Mononuclear cell (primary cell): ENCODE results near the gene MADCAM1. TPM values are rescaled to one million over a fixed set of nuclear protein-coding genes. Genes with fewer than 3 reads are reported as not detected.
A peak's percentile ranks its signal among the peaks of the same experiment; 100 is the strongest.

Experiments
- H3K27me3 ChIP-seq: 2 replicates; pipeline ENCODE4 v1.6.0; 2011; ENCODE audit warnings: low read length, control low read depth; ENCODE audit not compliant: insufficient read depth
- H3K4me1 ChIP-seq: 2 replicates; pipeline ENCODE4 v1.5.1; 2011; ENCODE audit warnings: mild to moderate bottlenecking, low read length, control low read depth; ENCODE audit not compliant: insufficient read depth
- H3K4me3 ChIP-seq: 2 replicates; pipeline ENCODE4 v1.5.1; 2011; ENCODE audit warnings: mild to moderate bottlenecking, low read length, moderate library complexity
- H3K9me3 ChIP-seq: 2 replicates; pipeline ENCODE4 v1.5.1; 2011; ENCODE audit warnings: low read depth, mild to moderate bottlenecking, control low read depth, low read length
- total RNA-seq: library from RNA; depleted of rRNA; stranded (reverse); fragments of >200 nt; gene quantifications from one replicate; pipeline ENCODE4 v1.2.3, GENCODE V29; 2012

MADCAM1 gene
- total RNA-seq, 1 donor = not detected

DNA sequence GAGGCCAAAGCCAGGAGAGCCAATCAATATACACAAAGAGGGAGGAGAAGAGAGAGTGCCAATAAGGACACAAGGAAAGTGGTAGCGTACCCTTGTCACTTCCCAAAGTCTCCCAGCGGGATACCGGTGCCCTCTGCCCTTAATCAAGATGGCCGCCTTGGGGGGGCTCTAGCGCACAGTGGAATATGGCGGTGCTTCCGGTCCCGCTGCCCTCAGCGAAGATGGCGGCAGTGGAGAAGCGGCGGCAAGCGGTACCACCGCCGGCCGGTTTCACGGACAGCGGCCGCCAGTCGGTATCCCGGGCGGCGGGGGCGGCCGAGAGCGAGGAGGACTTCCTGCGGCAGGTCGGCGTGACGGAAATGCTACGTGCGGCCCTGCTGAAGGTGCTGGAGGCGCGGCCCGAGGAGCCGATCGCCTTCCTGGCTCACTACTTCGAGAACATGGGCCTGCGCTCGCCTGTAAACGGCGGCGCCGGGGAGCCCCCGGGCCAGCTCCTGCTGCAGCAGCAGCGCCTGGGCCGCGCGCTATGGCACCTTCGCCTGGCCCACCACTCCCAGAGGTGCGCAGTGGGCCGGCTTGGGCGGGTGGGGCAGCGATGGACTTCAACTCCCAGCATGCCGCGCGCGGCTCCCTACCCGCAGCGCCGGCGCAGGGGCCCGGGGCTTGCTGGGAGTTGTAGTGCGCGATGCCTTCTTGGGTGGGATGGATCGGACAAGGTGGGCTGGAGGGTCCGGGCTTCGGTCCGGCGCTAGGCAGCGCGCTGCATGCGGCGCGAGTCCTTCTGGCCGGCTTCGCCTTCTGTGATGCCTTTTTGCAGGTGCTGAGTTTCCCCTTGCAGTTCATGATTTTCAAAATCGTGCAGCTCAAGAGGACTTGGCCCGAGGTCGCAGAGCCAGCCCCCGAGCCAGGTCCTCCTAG is 11.3 kb downstream of the MADCAM1 start, which contains the start of gene TPGS1:
Gene TPGS1, plus strand, starts transcription at position 212 of the 918 bp plus-strand sequence. Its CDS starts 10 bp downstream, at position 222.
- no peaks in the 10 kb centered on the region for H3K27me3 ChIP-seq
- H3K4me3 ChIP-seq = peak within 1 kb of the TSS; percentile 96
- peaks cover 61% of the 10 kb centered on the region for H3K4me1 ChIP-seq
- no peaks in the 10 kb centered on the region for H3K9me3 ChIP-seq

DNA sequence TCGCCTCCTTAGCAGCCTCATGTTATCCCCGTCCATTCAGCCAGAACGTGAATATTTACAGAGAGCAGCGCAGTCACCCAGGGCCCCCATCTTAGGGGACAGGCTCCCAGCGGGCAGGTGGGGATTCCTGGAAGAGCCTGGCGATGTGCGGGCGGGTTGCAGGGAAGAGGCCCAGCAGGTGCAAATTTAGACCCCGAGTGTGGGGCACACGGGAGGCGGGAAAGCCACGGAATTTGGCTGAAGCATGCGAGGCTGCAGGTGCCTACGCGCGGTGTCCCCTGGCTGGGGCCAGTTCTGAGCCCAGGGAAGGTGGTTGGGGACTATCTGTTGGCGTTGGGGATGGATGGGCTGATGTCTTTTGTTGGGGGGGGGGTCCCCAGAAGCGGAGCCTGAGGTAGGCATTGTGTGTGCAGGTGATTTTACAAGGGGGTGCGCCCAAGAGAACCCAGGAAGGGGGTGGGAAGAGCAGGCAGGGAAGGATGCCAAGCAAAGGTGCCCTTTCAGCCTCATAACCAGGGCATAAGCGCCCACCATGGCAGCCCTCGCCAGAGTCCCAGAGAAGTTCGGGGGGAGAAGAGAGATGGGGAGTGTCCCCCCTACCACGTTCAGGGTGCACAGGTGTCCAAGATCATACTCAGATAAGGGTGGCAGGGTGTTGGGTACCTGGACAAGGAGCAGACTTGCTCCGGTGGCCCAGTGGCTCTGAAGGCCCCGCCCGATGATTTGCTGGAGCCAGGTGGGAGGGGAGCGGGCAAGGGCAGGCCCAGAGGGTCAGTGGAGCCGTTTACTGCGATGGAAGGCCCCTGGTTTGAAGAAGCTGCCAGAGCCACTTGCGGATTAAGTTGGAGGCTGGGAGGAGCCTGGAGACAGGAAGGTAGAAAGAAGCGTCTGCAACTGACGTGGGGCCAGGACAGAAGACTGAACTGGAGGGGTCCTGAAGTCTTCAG is 12.2 kb downstream of the MADCAM1 start:
- H3K27me3 ChIP-seq = no peaks in the 10 kb centered on the region
- peak overlapping the region; percentile 96 for H3K4me3 ChIP-seq
- H3K9me3 ChIP-seq = no peaks in the 10 kb centered on the region
- peaks cover 60% of the 10 kb centered on the region for H3K4me1 ChIP-seq

DNA sequence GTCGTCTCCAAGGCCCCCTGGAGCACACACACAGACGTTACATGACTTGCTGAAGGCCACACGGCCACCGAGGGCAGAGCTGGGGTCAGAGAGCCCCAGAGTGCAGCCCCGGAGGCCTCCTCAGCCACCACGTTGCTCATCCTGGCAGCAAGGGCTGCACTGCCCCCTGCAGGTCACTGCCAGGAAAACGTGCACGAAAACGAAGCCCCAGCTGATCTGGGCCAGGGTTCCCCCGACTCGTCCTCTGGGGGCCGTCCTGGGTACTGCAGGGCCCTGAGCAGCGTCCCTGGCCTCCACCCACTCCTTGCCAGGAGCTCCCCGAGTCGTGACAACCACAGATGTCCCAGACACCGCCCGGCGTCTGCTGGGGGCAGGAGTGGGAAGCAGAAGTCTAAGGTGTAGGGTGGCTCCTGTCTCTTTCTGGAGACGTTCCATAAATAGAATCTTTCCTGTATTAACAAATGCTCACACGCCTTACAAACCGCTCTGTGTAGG is 14.4 kb downstream of the MADCAM1 start:
- Histone ChIP-seq H3K9me3 (no peaks in the 10 kb centered on the region), H3K27me3 (no peaks in the 10 kb centered on the region), H3K4me1 (peaks cover 58% of the 10 kb centered on the region), H3K4me3 (peak overlapping the region; percentile 15)

DNA sequence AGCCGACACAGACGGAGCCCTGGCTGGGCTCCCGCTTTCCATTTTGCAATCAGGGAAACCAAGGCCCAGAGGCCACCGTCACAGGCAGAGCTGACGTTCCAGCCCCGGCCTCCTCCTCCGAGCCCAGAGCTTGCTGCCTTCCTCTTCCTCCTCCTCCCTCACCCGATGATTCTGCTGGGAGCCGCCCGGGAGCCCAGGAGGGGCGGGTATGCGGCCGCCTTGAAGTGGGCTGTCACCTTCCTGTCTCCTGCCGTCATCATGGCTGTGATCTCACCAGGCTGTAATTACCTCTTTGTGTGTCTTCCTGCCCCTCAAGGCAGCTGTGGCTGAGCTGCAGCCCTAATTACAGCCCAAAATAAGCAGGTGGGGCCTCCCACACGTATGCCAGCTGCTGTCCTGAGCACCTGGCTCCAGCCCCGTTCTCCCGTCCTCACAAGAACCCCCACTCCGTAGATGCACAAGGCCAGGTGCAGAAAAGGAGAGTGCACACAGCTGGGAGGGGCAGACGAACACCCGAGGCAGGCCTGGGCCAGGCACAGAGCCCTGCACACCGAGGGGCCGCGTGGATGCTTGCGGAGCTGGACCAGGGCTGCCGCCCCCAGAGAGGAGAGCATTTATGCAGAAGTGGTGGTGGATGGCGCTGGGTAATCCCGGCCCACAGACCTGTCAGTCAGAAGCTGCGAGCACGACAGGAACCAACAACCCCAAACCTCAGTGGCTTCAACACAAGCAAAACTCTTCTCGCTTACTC is 15.0 kb downstream of the MADCAM1 start:
- Histone ChIP-seq H3K9me3 (no peaks in the 10 kb centered on the region), H3K4me1 (peaks cover 52% of the 10 kb centered on the region), H3K27me3 (no peaks in the 10 kb centered on the region), H3K4me3 (peak overlapping the region; percentile 15)

DNA sequence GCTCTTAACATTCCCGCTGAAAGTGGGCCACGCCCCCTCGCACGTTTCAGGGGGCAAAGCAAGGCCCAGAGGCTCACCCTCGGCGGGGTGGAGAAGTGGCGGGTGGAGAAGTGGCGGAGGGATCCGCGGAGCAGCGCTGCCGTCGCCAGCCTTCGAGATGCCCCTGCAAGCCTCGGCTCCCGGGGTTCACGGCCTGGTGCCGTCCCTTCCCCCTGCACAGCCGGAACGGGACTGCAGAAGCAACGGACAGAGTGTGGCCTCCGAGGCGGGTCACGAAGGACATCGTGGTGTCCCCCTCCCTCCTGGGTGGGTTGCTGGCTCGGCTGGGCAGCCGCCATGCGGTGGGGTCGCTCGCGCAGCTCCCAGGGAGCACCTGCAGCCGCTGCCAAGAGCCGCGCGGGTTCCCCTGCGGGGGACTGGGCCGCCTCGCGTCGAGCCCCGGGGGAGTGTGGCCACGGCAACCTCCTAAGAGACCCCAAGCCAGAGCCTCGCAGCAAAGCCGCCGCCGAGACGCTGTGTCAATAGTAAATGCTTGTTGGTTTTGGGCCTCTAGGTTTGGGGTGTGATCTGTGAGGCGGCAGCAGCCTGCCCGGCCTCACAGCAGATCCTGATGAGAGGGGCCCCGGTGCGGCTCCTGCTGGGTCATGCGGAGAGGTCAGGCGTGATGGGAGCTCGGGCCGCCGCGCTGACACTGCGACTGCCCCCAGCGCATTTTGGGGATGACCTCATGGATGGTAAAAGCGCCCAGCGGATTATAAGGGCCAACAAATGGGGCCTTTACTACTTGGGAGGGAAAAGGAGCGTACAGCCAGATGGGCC is 16.5 kb downstream of the MADCAM1 start:
- no peak overlapping the region for H3K4me3 ChIP-seq
- H3K27me3 ChIP-seq = no peaks in the 10 kb centered on the region
- H3K4me1 ChIP-seq = peaks cover 49% of the 10 kb centered on the region
- H3K9me3 ChIP-seq = no peaks in the 10 kb centered on the region

DNA sequence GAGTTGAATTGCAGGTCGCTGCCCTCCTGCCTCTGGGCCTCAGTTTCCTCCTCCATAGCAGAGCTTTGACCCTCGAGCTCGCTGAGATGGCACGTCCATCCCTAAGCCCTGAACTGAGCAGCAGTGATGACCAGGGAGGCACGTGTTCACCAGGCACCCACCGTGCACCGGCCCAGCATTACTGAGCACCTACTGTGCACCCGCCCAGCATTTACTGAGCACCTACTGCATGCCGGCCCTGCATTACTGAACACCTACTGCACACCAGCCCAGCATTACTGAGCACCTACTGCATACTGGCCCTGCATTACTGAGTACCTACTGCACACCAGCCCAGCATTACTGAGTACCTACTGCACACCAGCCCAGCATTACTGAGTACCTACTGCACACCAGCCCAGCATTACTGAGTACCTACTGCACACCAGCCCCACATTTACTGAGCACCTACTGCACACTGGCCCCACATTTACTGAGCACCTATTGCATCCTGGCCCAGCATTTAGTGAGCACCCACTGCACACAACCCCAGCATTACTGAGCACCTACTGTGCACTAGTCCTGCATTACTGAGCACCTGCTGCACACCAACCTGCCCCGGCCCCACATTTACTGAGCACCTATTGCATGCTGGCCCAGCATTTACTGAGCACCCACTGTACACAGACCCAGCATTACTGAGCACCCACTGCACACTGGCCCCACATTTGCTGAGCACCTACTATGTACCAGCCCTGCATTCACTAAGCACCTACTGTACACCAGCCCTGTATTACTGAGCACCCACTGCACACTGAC is 17.3 kb downstream of the MADCAM1 start:
- Histone ChIP-seq H3K4me3 (no peak overlapping the region), H3K27me3 (no peaks in the 10 kb centered on the region), H3K9me3 (no peaks in the 10 kb centered on the region), H3K4me1 (peaks cover 41% of the 10 kb centered on the region)

DNA sequence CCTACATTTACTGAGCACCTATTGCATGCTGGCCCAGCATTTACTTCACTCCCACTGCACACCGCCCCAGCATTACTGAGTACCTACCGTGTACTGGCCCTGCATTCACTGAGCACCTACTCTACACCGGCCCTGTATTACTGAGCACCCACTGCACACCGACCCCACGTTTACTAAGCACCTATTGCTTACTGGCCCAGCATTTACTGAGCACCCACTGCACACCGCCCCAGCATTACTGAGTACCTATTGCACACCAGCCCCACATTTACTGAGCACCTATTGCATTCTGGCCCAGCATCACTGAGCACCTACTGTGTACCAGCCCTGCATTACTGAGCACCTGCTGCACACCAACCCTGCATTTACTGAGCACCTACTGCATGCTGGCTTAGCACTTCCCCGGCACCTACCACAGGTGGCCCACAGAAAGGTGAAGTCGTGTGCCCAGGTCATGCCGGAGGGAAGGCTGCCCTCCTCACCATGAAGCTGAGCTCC is 17.9 kb downstream of the MADCAM1 start:
- Histone ChIP-seq H3K27me3 (no peaks in the 10 kb centered on the region), H3K4me1 (peaks cover 34% of the 10 kb centered on the region), H3K9me3 (no peaks in the 10 kb centered on the region), H3K4me3 (no peak overlapping the region)

DNA sequence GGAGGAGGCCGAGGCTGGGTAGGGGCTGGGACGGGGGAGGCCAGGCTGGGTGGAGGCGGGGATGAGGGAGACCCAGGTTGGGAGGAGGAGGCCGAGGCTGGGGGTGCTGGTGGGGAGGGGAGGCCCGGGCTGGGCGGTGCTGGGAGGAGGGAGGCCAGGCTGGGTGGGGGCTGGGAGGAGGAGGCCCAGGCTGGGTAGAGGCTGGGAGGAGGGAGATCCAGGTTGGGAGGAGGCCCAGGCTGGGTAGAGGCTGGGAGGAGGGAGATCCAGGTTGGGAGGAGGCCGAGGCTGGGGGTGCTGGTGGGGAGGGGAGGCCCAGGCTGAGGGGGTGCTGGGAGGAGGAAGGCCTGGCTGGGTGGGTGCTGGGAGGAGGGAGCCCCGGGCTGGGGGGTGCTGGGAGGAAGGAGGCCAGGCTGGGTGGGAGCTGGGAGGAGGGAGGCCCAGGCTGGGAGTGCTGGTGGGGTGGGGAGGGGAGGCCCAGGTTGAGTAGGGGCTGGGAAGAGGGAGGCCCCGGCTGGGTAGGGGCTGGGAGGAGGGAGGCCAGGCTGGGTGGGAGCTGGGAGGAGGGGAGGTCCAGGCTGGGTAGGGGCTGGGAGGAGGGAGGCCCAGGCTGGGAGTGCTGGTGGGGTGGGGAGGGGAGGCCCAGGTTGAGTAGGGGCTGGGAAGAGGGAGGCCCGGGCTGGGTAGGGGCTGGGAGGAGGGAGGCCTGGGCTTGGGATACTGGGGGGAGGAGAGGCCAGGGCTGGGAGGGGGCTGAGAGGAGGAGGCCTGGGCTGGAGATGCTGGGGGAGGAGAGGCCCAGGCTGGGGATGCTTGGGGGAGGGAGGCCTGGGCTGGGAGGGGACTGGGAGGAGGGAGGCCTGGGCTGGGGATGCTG is 21.7 kb downstream of the MADCAM1 start:
- no peaks in the 10 kb centered on the region for H3K9me3 ChIP-seq
- no peaks in the 10 kb centered on the region for H3K27me3 ChIP-seq
- no peak overlapping the region for H3K4me3 ChIP-seq
- no peaks in the 10 kb centered on the region for H3K4me1 ChIP-seq

DNA sequence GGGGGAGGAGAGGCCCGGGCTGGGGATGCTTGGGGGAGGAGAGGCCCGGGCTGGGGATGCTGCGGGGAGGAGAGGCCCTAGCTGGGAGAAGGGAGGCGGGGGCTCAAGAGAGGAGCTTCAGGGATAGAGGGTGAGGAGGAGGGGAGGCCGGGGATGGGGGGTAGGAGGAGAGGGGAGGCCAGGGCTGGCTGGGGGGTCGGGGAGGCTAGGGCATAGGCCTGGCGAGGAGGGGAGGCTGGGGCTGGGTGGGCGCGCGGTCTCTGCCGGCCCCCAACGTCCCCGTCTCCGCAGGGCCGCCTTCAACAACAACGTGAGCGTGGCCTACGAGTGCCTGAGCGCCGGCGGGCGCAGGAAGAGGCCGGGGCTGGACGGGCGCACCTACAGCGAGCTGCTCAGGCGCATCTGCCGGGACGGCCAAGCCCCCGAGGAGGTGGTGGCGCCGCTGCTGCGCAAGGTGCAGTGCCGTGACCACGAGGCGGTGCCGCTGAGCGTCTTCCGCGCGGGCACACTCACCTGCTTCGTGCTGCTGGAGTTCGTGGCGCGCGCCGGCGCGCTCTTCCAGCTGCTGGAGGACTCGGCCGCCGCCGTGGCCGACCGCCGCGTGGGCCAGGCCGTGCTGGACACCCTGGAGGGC is 22.4 kb downstream of the MADCAM1 start:
- Histone ChIP-seq H3K4me3 (no peak overlapping the region), H3K4me1 (no peaks in the 10 kb centered on the region), H3K9me3 (no peaks in the 10 kb centered on the region), H3K27me3 (no peaks in the 10 kb centered on the region)

DNA sequence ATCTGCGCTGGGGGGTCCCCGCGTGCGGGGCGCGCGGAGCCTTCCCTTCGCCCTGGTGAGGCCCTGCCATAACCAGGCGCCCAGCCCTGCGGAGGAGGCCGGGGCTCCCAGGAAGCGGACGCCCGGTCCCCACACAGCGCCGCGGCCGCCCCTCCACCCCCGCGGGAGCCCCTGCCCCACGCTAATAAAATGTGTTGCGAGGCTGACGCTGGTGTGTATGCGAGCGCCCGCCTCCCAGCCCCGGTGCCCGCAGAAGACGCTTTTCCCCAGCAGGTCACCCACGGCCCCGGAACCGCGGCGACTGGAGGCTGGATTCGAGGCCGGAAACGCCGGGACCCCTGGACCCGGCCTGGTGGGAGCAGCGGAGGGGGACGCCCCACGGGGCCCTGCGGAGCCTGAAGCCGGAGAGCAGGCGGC is 23.2 kb downstream of the MADCAM1 start:
- Histone ChIP-seq H3K9me3 (no peaks in the 10 kb centered on the region), H3K4me3 (no peak overlapping the region), H3K27me3 (no peaks in the 10 kb centered on the region), H3K4me1 (no peaks in the 10 kb centered on the region)

DNA sequence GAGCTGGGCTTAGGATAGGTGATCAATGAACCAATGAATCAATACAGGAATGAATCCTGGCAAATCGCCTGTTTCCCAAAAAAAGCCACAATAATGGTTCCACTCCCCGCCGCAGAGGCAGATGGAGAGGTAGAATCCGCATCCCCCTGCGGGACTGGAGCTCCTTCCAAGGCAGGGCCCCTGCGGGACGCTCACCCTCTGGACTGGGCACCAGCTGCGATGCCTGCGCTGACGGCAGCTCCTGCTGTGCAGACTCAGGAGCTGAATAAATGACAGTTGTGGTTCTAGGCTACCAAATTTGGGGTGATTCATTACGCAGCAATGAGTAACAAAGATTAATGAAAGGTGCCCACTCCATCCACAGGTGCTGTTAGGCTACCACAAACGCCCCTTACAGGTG is 26.4 kb downstream of the MADCAM1 start:
- no peaks in the 10 kb centered on the region for H3K4me1 ChIP-seq
- H3K4me3 ChIP-seq = no peak overlapping the region
- H3K9me3 ChIP-seq = no peaks in the 10 kb centered on the region
- no peaks in the 10 kb centered on the region for H3K27me3 ChIP-seq

DNA sequence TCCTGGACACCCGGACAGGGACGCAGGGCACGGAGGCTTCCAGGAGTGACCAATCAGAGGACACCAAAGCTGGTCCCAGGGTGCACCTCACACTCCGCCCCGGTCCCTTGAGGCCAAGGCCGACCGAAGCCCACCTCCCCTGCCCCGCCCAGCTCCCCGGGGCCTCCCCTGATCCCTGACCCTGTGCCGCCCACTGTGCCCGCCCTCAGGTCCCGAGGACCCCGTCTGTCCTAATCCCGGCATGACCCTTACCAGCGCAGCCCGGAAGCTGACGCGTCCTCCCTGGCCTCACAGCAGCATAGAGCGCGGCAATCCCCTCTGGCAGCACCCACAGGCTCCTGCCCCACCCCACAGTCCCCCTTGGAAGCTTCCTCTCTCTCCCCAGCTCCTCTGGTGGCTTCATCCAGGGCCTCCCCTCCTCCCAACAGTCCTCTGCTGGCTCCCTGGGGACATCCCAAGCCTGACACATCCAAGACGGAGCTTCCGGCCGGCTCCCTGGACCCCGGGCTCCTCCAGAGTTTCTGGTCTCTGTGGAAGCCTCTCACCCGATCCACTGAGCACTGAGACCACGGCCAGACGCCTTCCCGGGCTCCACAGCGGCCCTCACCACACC is 27.9 kb downstream of the MADCAM1 start:
- no peak overlapping the region for H3K4me3 ChIP-seq
- H3K9me3 ChIP-seq = no peaks in the 10 kb centered on the region
- H3K4me1 ChIP-seq = no peaks in the 10 kb centered on the region
- H3K27me3 ChIP-seq = no peaks in the 10 kb centered on the region
